Peyer's patch (tissue), 4 donors: Measurements from ENCODE around the gene PRKCH. TPM values are rescaled to one million over a fixed set of nuclear protein-coding genes. Genes with fewer than 3 reads are reported as not detected.
"Not testable (repeated sequence)": the region's sequence is repeated elsewhere in the genome, so short reads cannot be mapped to it uniquely, and the experiment has no call there.

ENCODE experiments used
- DNase-seq, 3 donors: peaks; one replicate each; pipeline ENCODE4 v3.0.0-alpha.2; 2017 to 2019
- H3K27ac ChIP-seq, 4 donors: fragments of 200-600 bp; sonication (generic); one replicate each; pipeline ENCODE4 v1.5.1; 2016 to 2019
- H3K27me3 ChIP-seq, 2 donors: fragments of 200-600 bp; sonication (generic); one replicate each; pipeline ENCODE4 v1.5.1; 2019
- H3K36me3 ChIP-seq, 3 donors: fragments of 200-600 bp; sonication (generic); one replicate each; pipeline ENCODE4 v1.5.1; 2016 to 2019
- H3K4me1 ChIP-seq, 4 donors: fragments of 200-600 bp; sonication (generic); one replicate each; pipeline ENCODE4 v1.5.1; 2016 to 2019
- H3K4me3 ChIP-seq, 4 donors: fragments of 200-600 bp; sonication (generic); 1 replicate in 3 of 4; 2 replicates in 1 of 4; pipeline ENCODE4 v1.5.1; 2016 to 2019; ENCODE audit warnings: mild to moderate bottlenecking in 1 of 4
- H3K9me3 ChIP-seq, 4 donors: fragments of 200-600 bp; sonication (generic); one replicate each; pipeline ENCODE4 v1.5.1; 2016 to 2019; ENCODE audit warnings: mild to moderate bottlenecking in 1 of 4
- POLR2A ChIP-seq, 2 donors: fragments of 450-650 bp; IDR thresholded peaks; one replicate each; pipeline ENCODE4 v1.5.1; 2017; ENCODE audit warnings: antibody characterized with exemption in 2 of 2, mild to moderate bottlenecking in 2 of 2, moderate library complexity in 2 of 2
- total RNA-seq, 4 donors: library from RNA; depleted of rRNA; stranded (reverse); fragments of >200 nt; gene quantifications; one replicate each; pipeline ENCODE4 v1.1.0, GENCODE V29; 2016
- TF ChIP-seq, protein P1 (sequence below), 6 experiments: fragments of 450-650 bp in 4 of 6; fragments of 200-600 bp in 2 of 6; sonication (generic) in 1 of 6; IDR thresholded peaks; one replicate each; pipeline ENCODE4 v1.5.1; 2017 to 2019; ENCODE audit warnings: antibody characterized with exemption in 6 of 6, mild to moderate bottlenecking in 3 of 6, moderate library complexity in 1 of 6

PRKCH gene
- total RNA-seq, 4 donors from 2014 or later: 32.5 to 64.2 (median 53.0) TPM

DNA sequence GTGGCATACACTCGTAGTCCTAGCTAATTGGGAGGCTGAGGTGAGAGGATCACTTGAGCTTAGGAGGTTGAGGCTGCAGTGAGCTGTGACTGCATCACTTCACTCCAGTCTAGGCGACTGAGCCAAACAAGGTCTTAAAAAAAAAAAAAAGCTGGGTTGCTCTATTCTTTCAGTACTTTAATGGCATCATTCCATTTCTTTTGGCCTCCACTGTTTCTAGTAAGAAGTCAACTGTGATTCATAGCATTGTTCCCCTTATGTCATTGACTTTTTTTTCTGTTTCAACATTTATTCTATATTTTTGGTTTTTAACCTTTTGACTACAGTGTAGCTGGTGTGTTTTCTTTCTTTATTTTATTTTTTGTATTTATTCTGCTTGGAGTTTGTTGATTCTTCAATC lies 16.7 kb upstream of the PRKCH start:
- Histone ChIP-seq H3K27ac (no peak overlapping the region), H3K4me1 (no peaks in the 10 kb centered on the region), H3K9me3 (no peaks in the 10 kb centered on the region), H3K27me3 (no peaks in the 10 kb centered on the region), H3K4me3 (no peak overlapping the region), H3K36me3 (no peaks in the 10 kb centered on the region)
- TF ChIP-seq, protein P1, sequence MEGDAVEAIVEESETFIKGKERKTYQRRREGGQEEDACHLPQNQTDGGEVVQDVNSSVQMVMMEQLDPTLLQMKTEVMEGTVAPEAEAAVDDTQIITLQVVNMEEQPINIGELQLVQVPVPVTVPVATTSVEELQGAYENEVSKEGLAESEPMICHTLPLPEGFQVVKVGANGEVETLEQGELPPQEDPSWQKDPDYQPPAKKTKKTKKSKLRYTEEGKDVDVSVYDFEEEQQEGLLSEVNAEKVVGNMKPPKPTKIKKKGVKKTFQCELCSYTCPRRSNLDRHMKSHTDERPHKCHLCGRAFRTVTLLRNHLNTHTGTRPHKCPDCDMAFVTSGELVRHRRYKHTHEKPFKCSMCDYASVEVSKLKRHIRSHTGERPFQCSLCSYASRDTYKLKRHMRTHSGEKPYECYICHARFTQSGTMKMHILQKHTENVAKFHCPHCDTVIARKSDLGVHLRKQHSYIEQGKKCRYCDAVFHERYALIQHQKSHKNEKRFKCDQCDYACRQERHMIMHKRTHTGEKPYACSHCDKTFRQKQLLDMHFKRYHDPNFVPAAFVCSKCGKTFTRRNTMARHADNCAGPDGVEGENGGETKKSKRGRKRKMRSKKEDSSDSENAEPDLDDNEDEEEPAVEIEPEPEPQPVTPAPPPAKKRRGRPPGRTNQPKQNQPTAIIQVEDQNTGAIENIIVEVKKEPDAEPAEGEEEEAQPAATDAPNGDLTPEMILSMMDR (IDR thresholded peaks at IDR 0.05): no peak
- no peak for TF ChIP-seq POLR2A (IDR thresholded peaks at IDR 0.05)
- DNase-seq: no peak

DNA sequence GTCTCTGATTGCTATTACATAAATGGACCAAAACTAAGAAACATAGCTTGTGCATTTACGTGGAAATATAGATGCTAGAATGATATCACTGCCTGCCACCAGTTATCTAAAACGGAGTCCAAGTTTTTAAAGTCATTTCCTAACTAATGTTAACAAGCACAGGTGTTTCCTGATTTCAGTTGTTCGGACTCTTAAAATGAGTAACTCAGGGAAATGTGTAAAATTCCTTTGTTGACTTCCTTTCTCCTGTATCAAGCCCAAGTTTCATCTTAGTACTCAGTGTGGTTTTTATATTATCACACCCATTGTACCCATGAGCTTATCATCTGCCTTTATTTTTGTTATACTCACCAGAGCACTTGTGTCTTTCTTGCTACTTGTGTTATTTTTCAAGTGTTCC lies 13.2 kb upstream of the PRKCH start:
- Histone ChIP-seq H3K36me3 (no peaks in the 10 kb centered on the region), H3K4me1 (no peaks in the 10 kb centered on the region), H3K27ac (no peak overlapping the region), H3K27me3 (no peaks in the 10 kb centered on the region), H3K4me3 (no peak overlapping the region), H3K9me3 (peaks cover 0 to 12% (median 3%) of the 10 kb centered on the region in 4 donors)
- no peak for TF ChIP-seq POLR2A (IDR thresholded peaks at IDR 0.05)
- TF ChIP-seq, protein P1 (IDR thresholded peaks at IDR 0.05): no peak
- DNase-seq: no peak

DNA sequence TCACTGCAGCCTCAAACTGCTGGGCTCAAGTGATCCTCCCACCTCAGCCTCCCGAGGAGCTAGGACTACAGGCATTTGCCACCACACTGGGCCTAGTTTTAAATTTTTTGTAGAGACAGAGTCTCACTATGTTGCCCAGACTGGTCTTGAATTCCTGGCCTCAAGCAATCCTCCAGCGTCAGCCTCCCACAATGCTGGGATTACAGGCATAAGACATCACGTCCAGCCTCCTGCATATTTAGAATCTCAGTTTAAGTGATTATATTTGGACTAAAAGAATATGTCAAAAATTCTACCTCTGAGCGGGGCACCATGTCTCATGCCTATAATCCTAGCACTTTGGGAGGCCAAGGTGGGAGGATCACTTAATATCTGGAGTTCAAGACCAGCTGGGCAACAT lies 12.7 kb upstream of the PRKCH start:
- not testable (repeated sequence) for H3K4me1 ChIP-seq, H3K27me3 ChIP-seq, H3K27ac ChIP-seq, DNase-seq, H3K36me3 ChIP-seq, H3K4me3 ChIP-seq
- H3K9me3 ChIP-seq: peaks cover 0 to 12% (median 4%) of the 10 kb centered on the region in 4 donors

DNA sequence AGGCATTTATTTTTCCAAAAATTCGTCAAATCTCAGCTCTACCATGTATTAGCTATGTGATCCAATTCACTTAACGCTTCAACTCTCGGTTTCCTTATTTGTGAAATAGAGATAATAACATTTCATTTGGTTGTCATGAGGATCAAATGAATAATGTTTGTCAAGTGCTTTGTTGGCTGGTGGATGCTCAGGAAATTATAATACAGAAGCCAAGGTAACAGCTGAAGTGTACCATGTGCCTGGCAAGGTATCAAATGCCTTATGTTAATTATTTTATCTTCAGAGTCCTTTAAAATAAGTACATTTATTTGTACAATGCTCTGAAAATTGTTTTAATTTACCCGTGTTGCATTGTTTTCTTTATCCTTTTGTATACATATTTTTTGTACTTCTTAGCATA lies 6.1 kb upstream of the PRKCH start:
- Histone ChIP-seq H3K4me3 (no peak overlapping the region), H3K4me1 (no peaks in the 10 kb centered on the region), H3K9me3 (peaks cover 0 to 11% (median 4%) of the 10 kb centered on the region in 4 donors), H3K27me3 (no peaks in the 10 kb centered on the region), H3K36me3 (no peaks in the 10 kb centered on the region), H3K27ac (no peak overlapping the region)
- no peak for DNase-seq
- no peak for TF ChIP-seq POLR2A (IDR thresholded peaks at IDR 0.05)
- TF ChIP-seq, protein P1 (IDR thresholded peaks at IDR 0.05): no peak

DNA sequence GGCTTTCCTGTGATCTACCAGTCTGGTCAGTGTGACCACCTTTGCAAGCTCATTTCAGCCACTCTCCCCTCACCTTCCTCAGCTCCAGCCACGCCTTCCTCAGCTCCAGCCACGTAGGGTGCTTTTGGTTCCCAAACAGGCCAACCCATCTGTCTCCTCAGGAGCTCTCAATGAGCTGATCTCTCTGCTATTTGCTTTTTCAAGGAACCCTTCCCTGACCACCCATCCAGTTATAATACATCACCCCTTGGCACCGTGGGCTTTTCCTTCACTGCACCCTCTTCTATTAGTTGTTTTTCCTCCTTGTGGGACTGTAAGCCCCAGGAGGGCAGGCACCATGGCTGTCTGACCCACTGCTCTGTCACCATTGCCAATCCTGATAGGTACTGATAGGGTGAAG lies 2.3 kb upstream of the PRKCH start:
- no peaks in the 10 kb centered on the region for H3K36me3 ChIP-seq
- H3K27ac ChIP-seq: no peak overlapping the region
- no peaks in the 10 kb centered on the region for H3K9me3 ChIP-seq
- peaks cover 0 to 6% (median 0%) of the 10 kb centered on the region in 4 donors for H3K4me1 ChIP-seq
- no peak for DNase-seq
- H3K27me3 ChIP-seq: no peaks in the 10 kb centered on the region
- no peak for TF ChIP-seq POLR2A (IDR thresholded peaks at IDR 0.05)
- TF ChIP-seq, protein P1 (IDR thresholded peaks at IDR 0.05): no peak
- H3K4me3 ChIP-seq: no peak overlapping the region

DNA sequence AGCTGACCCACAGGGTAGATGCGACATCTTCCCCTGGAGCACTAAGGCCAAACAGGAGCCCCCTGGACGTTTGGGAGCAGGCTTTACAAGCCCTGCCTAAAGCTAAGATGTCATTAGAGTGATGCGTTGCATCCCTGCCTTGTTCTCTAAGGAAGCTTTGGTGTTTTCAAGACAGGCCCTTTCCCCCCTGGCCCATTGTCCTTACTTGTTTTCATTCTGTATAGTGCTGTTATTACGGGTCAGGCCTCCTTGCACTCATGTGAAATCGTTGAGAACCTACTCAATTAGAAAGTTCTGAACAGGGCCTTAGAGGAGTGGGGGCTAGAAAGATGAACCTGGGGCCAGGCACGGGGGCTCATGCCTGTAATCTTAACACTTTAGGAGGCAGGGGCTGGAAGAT lies 1.7 kb upstream of the PRKCH start:
- Histone ChIP-seq H3K4me3 (no peak overlapping the region), H3K27me3 (no peaks in the 10 kb centered on the region), H3K9me3 (no peaks in the 10 kb centered on the region), H3K27ac (no peak overlapping the region), H3K36me3 (no peaks in the 10 kb centered on the region), H3K4me1 (peaks cover 0 to 6% (median 0%) of the 10 kb centered on the region in 4 donors)
- TF ChIP-seq, protein P1 (IDR thresholded peaks at IDR 0.05): no peak
- TF ChIP-seq POLR2A (IDR thresholded peaks at IDR 0.05): no peak
- no peak for DNase-seq

DNA sequence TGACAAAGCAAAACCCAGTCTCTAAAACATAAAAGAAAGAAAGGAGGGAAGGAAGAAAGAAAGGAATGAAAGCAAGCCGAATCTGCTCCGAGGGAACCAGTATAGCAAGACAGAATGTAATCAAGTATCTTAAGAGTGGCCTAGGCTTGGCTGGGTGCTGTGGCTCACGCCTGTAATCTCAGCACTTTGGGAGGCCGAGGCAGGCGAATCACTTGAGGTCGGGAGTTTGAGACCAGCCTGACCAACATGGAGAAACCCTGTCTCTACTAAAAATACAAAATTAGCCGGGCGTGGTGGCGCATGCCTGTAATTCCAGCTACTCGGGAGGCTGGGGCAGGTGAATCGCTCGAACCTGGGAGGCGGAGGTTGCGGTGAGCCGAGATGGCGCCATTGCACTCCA lies 1.2 kb upstream of the PRKCH start:
- H3K4me3 ChIP-seq, H3K27me3 ChIP-seq, DNase-seq, H3K36me3 ChIP-seq, H3K9me3 ChIP-seq, H3K4me1 ChIP-seq: not testable (repeated sequence)
- H3K27ac ChIP-seq: peak overlapping the region in 1 of 4 donors; percentile 94
